Measurements from ENCODE around the gene NLRX1.
"Not testable (repeated sequence)": the region's sequence is repeated elsewhere in the genome, so short reads cannot be mapped to it uniquely, and the experiment has no call there.

The NLRX1 gene

DNA sequence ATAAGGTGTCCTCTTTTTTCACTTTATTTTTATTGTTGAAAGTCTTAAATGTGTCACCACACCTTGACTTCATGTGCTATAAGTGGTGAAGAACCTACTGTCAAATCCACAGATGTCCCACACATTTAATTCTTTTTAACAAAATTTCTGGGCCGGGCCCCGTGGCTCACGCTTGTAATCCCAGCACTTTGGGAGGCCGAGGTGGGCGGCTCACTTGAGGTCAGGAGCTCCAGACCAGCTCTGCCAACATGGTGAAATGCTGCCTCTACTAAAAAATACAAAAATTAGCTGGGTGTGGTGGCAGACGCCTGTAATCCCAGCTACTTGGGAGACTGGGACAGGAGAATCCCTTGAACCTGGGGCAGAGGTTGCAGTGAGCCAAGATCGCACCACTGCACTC, 40.7 kb downstream of the NLRX1 start:
- no peak for DNase-seq

DNA sequence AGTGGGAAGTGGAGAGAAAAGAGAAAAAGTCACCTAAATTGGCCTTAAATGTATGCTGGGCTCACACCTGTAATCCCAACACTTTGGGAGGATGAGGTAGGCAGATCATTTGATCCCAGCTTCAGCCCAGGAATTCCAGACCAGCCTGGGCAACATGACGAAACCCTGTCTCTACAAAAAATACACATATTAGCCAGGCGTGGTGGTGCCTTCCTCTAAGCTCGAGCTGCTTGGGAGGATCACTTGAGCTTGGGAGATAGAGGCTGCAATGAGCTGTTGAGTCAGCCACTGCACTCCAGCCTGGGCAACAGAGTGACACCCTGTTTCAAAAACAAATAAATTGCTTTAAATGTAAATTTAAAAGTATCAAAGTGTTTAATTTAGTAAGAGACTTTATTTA, 41.5 kb downstream of the NLRX1 start:
- DNase-seq = no peak

GRCh38 chr11:119218141-119218878, 49.8 kb downstream of the NLRX1 start:
- no peak for DNase-seq

DNA sequence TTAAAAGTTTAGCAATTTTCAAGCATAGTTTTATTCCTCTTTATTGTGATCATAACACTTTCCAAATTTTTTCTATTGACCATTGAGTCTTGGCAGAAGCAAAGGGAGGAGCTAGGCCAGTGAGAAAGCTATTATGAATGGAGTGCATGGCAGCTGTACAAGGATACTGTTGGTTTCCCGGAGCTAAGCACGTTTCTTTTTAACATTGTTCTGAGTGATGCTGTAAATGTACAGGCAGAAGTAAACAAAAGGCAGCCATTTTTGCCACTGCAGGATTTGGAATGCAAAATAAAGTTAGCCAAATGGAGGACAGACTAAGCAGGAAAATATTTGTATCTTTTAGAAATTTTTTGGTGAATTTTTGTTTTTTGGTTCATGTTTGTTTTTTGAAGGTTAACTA, 53.8 kb downstream of the NLRX1 start:
- no peak for DNase-seq

- DNase-seq = no peak
These were observed 54.4 kb downstream of the NLRX1 start for GRCh38 chr11:119222891-119223290.

DNA sequence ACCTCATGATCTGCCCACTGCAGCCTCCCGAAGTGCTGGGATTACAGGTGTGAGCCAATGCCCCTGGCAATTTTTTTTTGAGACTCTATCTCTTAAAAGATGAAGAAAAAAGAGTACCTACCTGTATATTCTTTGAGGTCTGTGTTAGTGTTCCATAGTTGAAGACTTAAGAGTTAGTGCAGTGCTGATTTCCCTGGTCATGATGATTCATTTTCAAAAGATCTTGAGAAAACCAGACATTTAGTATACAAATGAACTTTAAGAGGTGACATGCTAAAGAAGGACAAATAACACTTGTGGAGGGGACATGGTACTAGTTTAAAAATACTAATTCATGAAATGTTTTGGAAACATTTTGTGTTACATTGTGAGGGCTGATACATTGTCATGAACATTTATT, 55.3 kb downstream of the NLRX1 start:
- DNase-seq = no peak

DNA sequence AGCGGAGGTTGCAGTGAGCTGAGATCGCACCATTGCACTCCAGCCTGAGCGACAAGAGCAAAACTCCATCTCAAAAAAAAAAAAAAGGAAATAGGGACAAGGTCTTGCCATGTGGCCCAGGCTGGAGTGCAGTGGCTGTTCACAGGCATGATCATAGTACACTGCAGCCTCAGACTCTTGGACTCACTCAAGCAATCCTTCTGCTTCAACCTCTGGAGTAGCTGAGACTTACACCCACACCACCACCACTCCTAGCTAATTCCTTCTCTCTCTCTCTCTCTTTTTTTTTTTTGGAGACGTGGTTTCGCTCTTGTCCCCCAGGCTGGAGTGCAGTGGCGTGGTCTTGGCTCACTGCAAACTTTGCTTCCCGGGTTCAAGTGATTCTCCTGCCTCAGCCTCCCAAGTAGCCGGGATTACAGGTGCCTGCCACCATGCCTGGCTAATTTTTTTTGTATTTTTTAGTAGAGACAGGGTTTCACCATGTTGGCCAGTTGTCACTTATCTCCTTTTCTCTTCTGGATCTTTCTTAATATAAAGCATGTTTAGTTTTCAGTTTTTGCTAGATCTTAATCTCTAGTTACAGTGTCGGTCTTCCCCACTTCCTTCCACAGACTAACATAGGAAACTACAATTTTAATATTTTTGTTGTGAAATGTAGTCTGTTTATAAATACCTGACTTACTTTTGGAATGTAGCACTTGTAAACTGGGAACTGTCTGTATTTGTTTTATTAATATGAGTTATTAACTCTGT, 60.2 kb downstream of the NLRX1 start:
- DNase-seq = not testable (repeated sequence)

DNA sequence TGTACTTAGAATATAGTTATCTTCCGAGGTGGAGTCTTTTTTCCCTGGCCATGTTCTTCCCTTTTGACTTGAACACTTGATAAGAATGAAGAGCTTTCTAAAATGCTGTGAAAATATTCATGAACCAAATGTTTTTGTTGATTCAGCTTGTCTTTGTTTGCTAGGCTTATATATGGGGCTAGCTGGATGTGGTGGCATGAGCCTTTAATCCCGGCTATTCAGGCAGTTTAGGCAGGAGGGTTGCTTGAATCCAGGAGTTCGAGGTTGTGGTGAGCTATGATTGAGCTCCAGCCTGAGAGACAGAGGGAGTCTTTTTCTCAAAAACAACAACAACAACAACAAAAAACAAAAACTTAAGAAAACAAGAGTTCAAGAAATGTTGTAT, 60.8 kb downstream of the NLRX1 start:
- no peak for DNase-seq

DNA sequence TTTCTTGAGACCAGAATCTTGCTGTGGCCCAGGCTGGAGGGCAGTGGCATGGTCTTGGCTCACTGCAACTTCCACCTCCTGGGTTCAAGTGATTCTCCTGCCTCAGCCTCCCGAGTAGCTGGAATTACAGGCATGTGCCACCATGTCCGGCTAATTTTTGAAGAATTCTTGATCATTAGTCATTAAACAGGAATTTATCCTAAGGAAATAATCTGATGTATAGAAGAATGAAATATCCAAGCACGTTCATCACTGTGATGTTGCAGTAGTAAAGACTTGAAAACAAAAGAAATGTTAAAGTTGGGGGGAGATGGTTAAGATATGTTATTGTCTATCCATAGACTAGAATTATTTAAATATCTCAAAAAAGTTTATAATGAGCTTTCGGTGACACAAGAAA, 61.2 kb downstream of the NLRX1 start:
- DNase-seq = no peak
